ENCODE results near the gene DGKH. TPM values are rescaled to one million over a fixed set of nuclear protein-coding genes. Genes with fewer than 3 reads are reported as not detected.
A peak's percentile ranks its signal among the peaks of the same experiment; 100 is the strongest.

The DGKH gene
- total RNA-seq, 1 donor from 2014 or later = 16.8 TPM

- TF ChIP-seq CTCF (IDR thresholded peaks at IDR 0.05; ENCODE audit: insufficient read depth, low read length, severe bottlenecking) = no peak
- Histone ChIP-seq H3K36me3 (ENCODE audit: control insufficient read depth, insufficient read depth, low read length) (peaks cover 2% of the 10 kb centered on the region), H3K27me3 (ENCODE audit: control insufficient read depth, insufficient read depth, low read length) (no peaks in the 10 kb centered on the region), H3K4me3 (ENCODE audit: low read depth, low read length) (peak overlapping the region; percentile 88)
- DNase-seq (ENCODE audit: low read depth) (no peak), FAIRE-seq (no peak)
Measured at GRCh38 chr13:42049454-42049813, 986 bp downstream of the DGKH start.

GRCh38 chr13:42054798-42055499 is 6.5 kb downstream of the DGKH start:
- DNase-seq (ENCODE audit: low read depth) (no peak), FAIRE-seq (no peak)
- Histone ChIP-seq H3K36me3 (ENCODE audit: control insufficient read depth, insufficient read depth, low read length) (peaks cover 9% of the 10 kb centered on the region), H3K27me3 (ENCODE audit: control insufficient read depth, insufficient read depth, low read length) (no peaks in the 10 kb centered on the region), H3K4me3 (ENCODE audit: low read depth, low read length) (no peak overlapping the region)
- TF ChIP-seq CTCF (IDR thresholded peaks at IDR 0.05; ENCODE audit: insufficient read depth, low read length, severe bottlenecking) = no peak

GRCh38 chr13:42055500-42056085 is 7.1 kb downstream of the DGKH start:
- DNase-seq (ENCODE audit: low read depth) (no peak), FAIRE-seq (no peak)
- TF ChIP-seq CTCF (IDR thresholded peaks at IDR 0.05; ENCODE audit: insufficient read depth, low read length, severe bottlenecking) = no peak
- peaks cover 8% of the 10 kb centered on the region for H3K36me3 ChIP-seq (ENCODE audit: control insufficient read depth, insufficient read depth, low read length)
- H3K27me3 ChIP-seq (ENCODE audit: control insufficient read depth, insufficient read depth, low read length) = no peaks in the 10 kb centered on the region
- H3K4me3 ChIP-seq (ENCODE audit: low read depth, low read length) = no peak overlapping the region

- no peak for FAIRE-seq
- H3K36me3 ChIP-seq (ENCODE audit: control insufficient read depth, insufficient read depth, low read length) = peaks cover 7% of the 10 kb centered on the region
- no peak for TF ChIP-seq CTCF (IDR thresholded peaks at IDR 0.05; ENCODE audit: insufficient read depth, low read length, severe bottlenecking)
- DNase-seq (ENCODE audit: low read depth) = no peak
- no peak overlapping the region for H3K4me3 ChIP-seq (ENCODE audit: low read depth, low read length)
- H3K27me3 ChIP-seq (ENCODE audit: control insufficient read depth, insufficient read depth, low read length) = no peaks in the 10 kb centered on the region
Measured at GRCh38 chr13:42056146-42056545, 7.7 kb downstream of the DGKH start.

- no peak for DNase-seq (ENCODE audit: low read depth)
- TF ChIP-seq CTCF (IDR thresholded peaks at IDR 0.05; ENCODE audit: insufficient read depth, low read length, severe bottlenecking) = no peak
- H3K27me3 ChIP-seq (ENCODE audit: control insufficient read depth, insufficient read depth, low read length) = no peaks in the 10 kb centered on the region
- H3K4me3 ChIP-seq (ENCODE audit: low read depth, low read length) = no peak overlapping the region
- H3K36me3 ChIP-seq (ENCODE audit: control insufficient read depth, insufficient read depth, low read length) = peaks cover 6% of the 10 kb centered on the region
- no peak for FAIRE-seq
Measured at GRCh38 chr13:42056583-42056982, 8.1 kb downstream of the DGKH start.

Data from bronchial epithelial cell (primary cell).